ENCODE data around the gene ELL. TPM values are rescaled to one million over a fixed set of nuclear protein-coding genes. Genes with fewer than 3 reads are reported as not detected.

The ELL gene
- total and polyA plus RNA-seq, 7 donors, result 6.2 to 20.2 (median 11.5) TPM

DNA sequence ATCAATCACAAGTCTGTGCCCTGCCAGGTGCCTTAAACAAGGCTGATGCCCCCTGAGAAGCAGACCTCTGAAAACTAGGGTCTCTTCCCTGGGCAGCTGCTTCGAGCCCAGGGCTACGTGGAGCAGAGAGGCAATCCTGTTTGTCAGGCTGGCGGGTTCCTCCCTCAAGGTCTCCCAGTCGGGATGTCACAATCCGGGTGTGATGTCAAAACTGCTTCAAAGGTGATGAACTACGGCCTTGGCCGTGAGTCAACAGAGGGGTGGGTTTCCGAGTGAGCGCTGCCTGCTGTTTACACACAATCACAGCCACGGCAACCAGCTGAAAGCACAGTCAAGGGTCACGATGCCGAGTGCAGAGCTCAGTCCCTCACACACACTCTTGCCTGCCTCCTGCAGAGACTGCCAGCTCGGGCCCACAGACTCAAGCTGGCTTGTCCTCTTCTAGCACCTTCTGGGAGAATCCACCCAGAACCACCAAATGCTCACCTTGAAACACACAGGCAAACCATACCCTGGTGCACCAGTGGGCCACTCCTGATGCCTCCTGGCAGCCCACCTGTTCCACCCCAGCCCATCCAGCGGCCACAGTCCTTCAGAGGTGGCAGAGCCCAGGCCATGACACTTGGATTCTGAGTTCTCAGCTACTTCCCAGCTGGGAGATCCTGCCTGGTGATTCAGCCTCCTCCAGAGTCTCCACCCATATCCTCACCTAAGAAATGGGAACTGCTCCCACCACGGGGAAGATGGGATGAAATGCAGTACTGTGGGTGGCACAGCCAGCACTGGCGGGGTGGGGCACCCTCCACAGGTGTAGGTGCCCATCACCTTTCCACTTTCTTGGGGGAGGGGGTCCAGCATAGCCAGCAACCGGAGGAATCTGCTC, 6.8 kb downstream of the ELL start:
- H3K4me3 ChIP-seq, result no peak overlapping the region
- H3K27ac ChIP-seq, result peak overlapping the region; percentile 26 to 69 (median 44)
- H3K36me3 ChIP-seq, result no peaks in the 10 kb centered on the region
- intact Hi-C loops (cut with DNase I), result no loop called here
- H3K27me3 ChIP-seq, result no peaks in the 10 kb centered on the region
- 25 to 58% methylated on average over 17 of the region's 17 CpGs for WGBS, 2 donors
- peak; percentile 83 for DNase-seq
- peaks cover 0 to 65% (median 41%) of the 10 kb centered on the region in 4 donors for H3K4me1 ChIP-seq
- no peaks in the 10 kb centered on the region for H3K9me3 ChIP-seq
- TF ChIP-seq POLR2AphosphoS5 (IDR thresholded peaks at IDR 0.05), result no peak
- no peak for TF ChIP-seq EP300 (IDR thresholded peaks at IDR 0.05)
- no peak for TF ChIP-seq CTCF (IDR thresholded peaks at IDR 0.05)
- TF ChIP-seq POLR2A (IDR thresholded peaks at IDR 0.05), result no peak

GRCh38 chr19:18513868-18514267, 8.0 kb downstream of the ELL start:
- intact Hi-C loops (cut with DNase I), result no loop called here
- no peak for TF ChIP-seq CTCF (IDR thresholded peaks at IDR 0.05)
- TF ChIP-seq EP300 (IDR thresholded peaks at IDR 0.05), result no peak
- TF ChIP-seq POLR2AphosphoS5 (IDR thresholded peaks at IDR 0.05), result no peak
- no peak for TF ChIP-seq POLR2A (IDR thresholded peaks at IDR 0.05)
- H3K4me1 ChIP-seq, result peaks cover 0 to 64% (median 40%) of the 10 kb centered on the region in 4 donors
- no peaks in the 10 kb centered on the region for H3K27me3 ChIP-seq
- H3K9me3 ChIP-seq, result no peaks in the 10 kb centered on the region
- WGBS, 2 donors, result 77 to 85% methylated on average over 11 of the region's 11 CpGs
- H3K36me3 ChIP-seq, result no peaks in the 10 kb centered on the region
- no peak overlapping the region for H3K4me3 ChIP-seq
- peak overlapping the region in 2 of 4 donors; percentile 28 to 69 for H3K27ac ChIP-seq
- DNase-seq, result peak; percentile 88

- Histone ChIP-seq H3K9me3 (no peaks in the 10 kb centered on the region), H3K4me3 (no peak overlapping the region), H3K27ac (no peak overlapping the region), H3K27me3 (no peaks in the 10 kb centered on the region), H3K36me3 (no peaks in the 10 kb centered on the region), H3K4me1 (peaks cover 0 to 82% (median 68%) of the 10 kb centered on the region in 4 donors)
- intact Hi-C loops (cut with DNase I), result no loop called here
- DNase-seq, result no peak
- TF ChIP-seq CTCF (IDR thresholded peaks at IDR 0.05), result no peak
- TF ChIP-seq POLR2A (IDR thresholded peaks at IDR 0.05), result no peak
- no peak for TF ChIP-seq EP300 (IDR thresholded peaks at IDR 0.05)
- TF ChIP-seq POLR2AphosphoS5 (IDR thresholded peaks at IDR 0.05), result no peak
- 95% methylated on average over 8 of the region's 8 CpGs for WGBS, 2 donors
Measured at GRCh38 chr19:18510216-18510615, 11.7 kb downstream of the ELL start.

DNA sequence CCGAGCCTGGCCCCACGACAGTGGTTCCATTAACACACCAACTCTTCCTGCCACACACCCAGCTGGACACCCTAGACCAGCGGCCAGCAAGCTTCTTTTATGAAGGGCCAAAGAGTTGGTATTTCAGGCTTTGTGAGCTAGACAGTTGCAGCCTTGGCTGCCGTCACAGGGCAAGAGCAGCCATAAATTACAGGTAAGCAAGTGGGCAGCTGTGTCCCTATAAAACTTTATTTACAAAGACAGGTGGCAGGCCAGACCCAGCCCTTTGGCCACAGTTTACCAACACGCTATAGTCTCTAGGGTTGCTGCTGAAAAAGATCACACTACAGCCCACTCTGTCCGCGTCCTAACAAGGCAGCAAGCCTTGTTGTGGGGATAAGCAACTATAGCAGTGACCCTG, 13.3 kb downstream of the ELL start:
- intact Hi-C loops (cut with DNase I), result loop anchor here (10.0 kb wide), 1 partner anchor 54 kb away; no protein-coding TSS in a partner anchor
- peaks cover 0 to 82% (median 71%) of the 10 kb centered on the region in 4 donors for H3K4me1 ChIP-seq
- no peak for TF ChIP-seq POLR2A (IDR thresholded peaks at IDR 0.05)
- no peak for TF ChIP-seq POLR2AphosphoS5 (IDR thresholded peaks at IDR 0.05)
- no peak for TF ChIP-seq EP300 (IDR thresholded peaks at IDR 0.05)
- no peak for TF ChIP-seq CTCF (IDR thresholded peaks at IDR 0.05)

More for the DNA sequence above, 13.3 kb downstream of the ELL start:
- no peak for DNase-seq
- no peak overlapping the region for H3K4me3 ChIP-seq
- H3K27me3 ChIP-seq, result no peaks in the 10 kb centered on the region
- 58 to 63% methylated on average over 7 of the region's 7 CpGs for WGBS, 2 donors
- peak overlapping the region in 3 of 4 donors; percentile 3 to 18 (median 5) for H3K27ac ChIP-seq
- H3K9me3 ChIP-seq, result no peaks in the 10 kb centered on the region
- H3K36me3 ChIP-seq, result no peaks in the 10 kb centered on the region

All from sigmoid colon (tissue), 7 donors.